Natural killer cell treated with Interleukin-12 subunit alpha and Interleukin-12 subunit beta and Interleukin-15 and Interleukin-18, amount 100 ng/mL, for 72 hours (primary cell): Measurements from ENCODE around the gene KLHL5. TPM values are rescaled to one million over a fixed set of nuclear protein-coding genes. Genes with fewer than 3 reads are reported as not detected.
"Not testable (repeated sequence)": the region's sequence is repeated elsewhere in the genome, so short reads cannot be mapped to it uniquely, and the experiment has no call there.

ENCODE experiments used
- ATAC-seq, 2 donors: fragments of 150-1000 bp; cut with Tn5 transposase in 1 of 2; sonication (Bioruptor Pico), chemical (Tn5 transposase) in 1 of 2; 2 replicates each; pipeline ENCODE4 v1.10.0; 2021
- DNase-seq: peaks from one replicate; pipeline ENCODE4 v3.0.0; 2022; ENCODE audit warnings: low spot score
- H3K27ac Mint-ChIP-seq, 2 donors: 1 replicate in 1 of 2; 2 replicates in 1 of 2; pipeline ENCODE4 v1.8.0; 2022; ENCODE audit warnings: mixed read lengths in 2 of 2, mild to moderate bottlenecking in 1 of 2, moderate library complexity in 1 of 2
- H3K27me3 Mint-ChIP-seq, 2 donors: 1 replicate in 1 of 2; 2 replicates in 1 of 2; pipeline ENCODE4 v1.8.0; 2022; ENCODE audit warnings: mixed read lengths in 2 of 2
- H3K36me3 Mint-ChIP-seq: one replicate; pipeline ENCODE4 v1.8.0; 2022; ENCODE audit warnings: mixed read lengths
- H3K4me1 Mint-ChIP-seq, 2 donors: 1 replicate in 1 of 2; 2 replicates in 1 of 2; pipeline ENCODE4 v1.8.0; 2022; ENCODE audit warnings: low read depth in 2 of 2, mixed read lengths in 2 of 2, mild to moderate bottlenecking in 1 of 2
- H3K4me3 Mint-ChIP-seq: one replicate; pipeline ENCODE4 v1.8.0; 2022; ENCODE audit warnings: mixed read lengths
- H3K9me3 Mint-ChIP-seq: 2 replicates; pipeline ENCODE4 v1.8.0; 2022; ENCODE audit warnings: mixed read lengths
- total RNA-seq, 2 donors: library from RNA; stranded (reverse); gene quantifications; one replicate each; pipeline ENCODE4 v1.2.3, GENCODE V29; 2022

KLHL5 gene
- total RNA-seq, 2 donors from 2014 or later, result 13.6 to 20.8 TPM

DNA sequence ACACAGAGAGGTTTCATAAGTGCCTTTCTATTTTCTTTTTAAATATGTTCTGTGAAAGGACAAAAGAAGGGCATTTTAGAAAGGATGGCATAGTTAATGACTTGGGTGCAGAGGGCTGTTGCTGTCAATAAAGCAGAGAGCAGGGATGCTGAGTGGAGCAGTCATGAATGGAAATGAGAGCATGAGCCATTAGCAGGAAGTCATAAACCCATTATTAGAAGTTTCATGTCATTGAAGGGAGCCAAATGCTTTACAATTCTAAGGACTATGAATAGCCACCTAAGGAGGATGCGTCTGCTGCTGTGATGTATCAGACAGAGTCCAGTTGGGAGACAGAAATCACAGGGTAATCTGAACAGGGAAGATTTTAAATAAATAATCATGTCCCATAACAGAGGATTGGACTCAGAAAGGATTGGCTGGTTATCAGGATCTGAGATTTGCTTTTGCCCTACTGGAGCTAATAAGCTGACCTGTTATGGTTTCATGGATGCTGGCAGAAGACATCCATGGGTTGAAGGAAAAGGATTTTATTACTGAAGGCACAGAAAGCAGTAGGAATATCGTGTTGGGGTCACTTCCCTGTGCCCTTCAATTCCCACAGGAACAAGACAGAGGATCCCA is 72.8 kb downstream of the KLHL5 start:
- H3K27me3 Mint-ChIP-seq, result no peaks in the 10 kb centered on the region
- no peak overlapping the region for H3K27ac Mint-ChIP-seq
- ATAC-seq (no peak), DNase-seq (no peak)
- H3K9me3 Mint-ChIP-seq, result no peaks in the 10 kb centered on the region
- peaks cover 9 to 12% of the 10 kb centered on the region in 2 donors for H3K4me1 Mint-ChIP-seq
- H3K36me3 Mint-ChIP-seq, result no peaks in the 10 kb centered on the region
- no peak overlapping the region for H3K4me3 Mint-ChIP-seq

DNA sequence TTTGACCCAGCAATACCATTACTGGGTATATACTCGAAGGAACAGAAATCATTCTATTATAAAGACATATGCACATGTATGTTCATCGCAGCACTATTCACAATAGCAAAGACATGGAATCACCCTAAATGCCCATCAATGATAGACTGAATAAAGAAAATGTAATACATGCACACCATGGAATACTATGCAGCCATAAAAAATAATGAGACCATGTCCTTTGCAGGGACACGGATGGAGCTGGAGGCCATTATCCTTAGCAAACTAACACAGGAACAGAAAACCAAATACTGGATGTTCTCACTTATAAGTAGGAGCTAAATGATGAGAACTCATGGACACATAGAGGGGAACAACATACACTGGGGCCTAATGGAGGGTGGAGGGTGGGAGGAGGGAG is 76.2 kb downstream of the KLHL5 start:
- ATAC-seq, H3K36me3 Mint-ChIP-seq, H3K9me3 Mint-ChIP-seq, H3K4me3 Mint-ChIP-seq, H3K27me3 Mint-ChIP-seq, H3K27ac Mint-ChIP-seq, DNase-seq: not testable (repeated sequence)
- peaks cover 9 to 12% of the 10 kb centered on the region in 2 donors for H3K4me1 Mint-ChIP-seq

DNA sequence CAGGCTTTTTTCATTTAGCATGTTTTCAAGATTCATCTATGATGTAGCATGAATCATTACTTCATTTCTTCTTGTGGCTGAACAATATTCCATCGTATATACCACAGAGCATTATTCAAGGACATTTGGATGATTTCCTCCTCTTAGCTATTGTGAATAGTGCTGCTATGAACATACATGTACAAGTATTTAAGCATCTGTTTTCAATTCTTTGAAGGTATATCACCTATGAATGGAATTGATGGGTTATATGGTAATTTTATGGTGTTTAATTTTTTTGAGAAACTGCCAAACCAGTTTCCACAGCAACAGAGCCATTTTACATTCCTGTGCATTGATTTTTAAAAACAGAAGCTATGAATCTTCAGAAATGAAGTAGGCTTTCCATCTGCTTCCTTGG is 84.2 kb downstream of the KLHL5 start:
- ATAC-seq, result no peak
- no peak for DNase-seq
- H3K36me3 Mint-ChIP-seq, result no peaks in the 10 kb centered on the region
- H3K9me3 Mint-ChIP-seq, result no peaks in the 10 kb centered on the region
- H3K4me1 Mint-ChIP-seq, result no peaks in the 10 kb centered on the region
- no peak overlapping the region for H3K4me3 Mint-ChIP-seq
- H3K27ac Mint-ChIP-seq, result no peak overlapping the region
- H3K27me3 Mint-ChIP-seq, result no peaks in the 10 kb centered on the region

DNA sequence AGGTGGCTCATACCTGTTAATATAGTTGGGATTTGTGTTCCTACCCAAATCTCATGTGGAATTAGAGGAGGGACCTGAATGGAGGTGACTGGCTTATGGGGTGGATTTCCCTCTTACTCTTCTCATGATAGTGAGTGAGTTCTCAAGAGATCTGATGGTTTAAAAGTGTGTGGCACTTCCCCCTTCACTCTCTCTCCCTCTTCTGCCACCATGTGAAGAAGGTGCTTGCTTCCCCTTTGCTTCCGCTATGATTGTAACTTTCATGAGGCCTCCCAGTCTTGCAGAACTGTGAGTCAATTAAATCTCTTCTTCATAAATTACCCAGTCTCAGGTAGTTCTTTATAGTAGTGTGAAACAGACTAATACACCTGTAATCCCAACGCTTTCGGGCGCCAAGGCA is 92.0 kb downstream of the KLHL5 start:
- no peak for ATAC-seq
- Mint-ChIP-seq H3K36me3 (no peaks in the 10 kb centered on the region), H3K27ac (no peak overlapping the region), H3K27me3 (no peaks in the 10 kb centered on the region), H3K4me1 (no peaks in the 10 kb centered on the region), H3K4me3 (no peak overlapping the region), H3K9me3 (no peaks in the 10 kb centered on the region)
- no peak for DNase-seq

DNA sequence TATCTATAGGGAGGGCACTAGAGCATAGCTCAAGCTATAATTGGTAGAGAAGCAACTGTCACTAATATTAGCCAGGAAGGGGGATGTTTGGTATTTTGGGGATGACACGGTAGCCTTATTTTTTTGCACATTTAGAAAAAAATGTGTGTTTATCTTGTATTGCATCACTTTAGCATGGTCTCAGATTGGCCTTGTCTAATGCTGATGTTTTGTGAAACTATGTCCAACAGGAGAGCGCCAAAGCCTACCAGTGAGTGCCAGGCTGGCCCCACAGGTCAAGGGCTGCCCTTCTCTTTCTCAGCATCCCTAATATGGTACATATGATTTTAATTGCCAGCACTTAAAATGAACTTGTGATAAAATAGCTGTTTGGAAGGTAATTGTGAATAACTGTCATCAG is 95.5 kb downstream of the KLHL5 start:
- Mint-ChIP-seq H3K27me3 (peaks cover 5 to 17% of the 10 kb centered on the region in 2 donors), H3K4me1 (no peaks in the 10 kb centered on the region), H3K36me3 (no peaks in the 10 kb centered on the region), H3K9me3 (no peaks in the 10 kb centered on the region), H3K27ac (no peak overlapping the region), H3K4me3 (no peak overlapping the region)
- no peak for DNase-seq
- no peak for ATAC-seq

DNA sequence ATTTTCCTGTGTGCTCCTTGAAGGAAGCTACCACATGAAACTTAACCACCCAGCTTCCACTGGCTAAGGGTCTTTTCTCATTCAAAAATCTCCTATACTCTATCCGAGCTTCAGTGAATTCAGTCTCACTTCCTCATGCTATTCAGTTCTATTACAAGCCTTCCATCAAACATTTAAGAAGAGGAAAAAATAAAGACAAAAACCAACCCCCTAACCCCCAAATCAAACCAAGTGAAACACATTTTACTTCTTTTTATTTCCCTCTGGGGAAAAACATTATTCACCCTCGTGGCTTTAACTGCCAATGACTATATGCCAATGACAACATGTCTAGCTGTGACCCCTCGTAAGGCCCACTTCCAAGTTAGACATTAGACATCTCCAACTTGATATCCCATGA is 104.1 kb downstream of the KLHL5 start:
- H3K4me3 Mint-ChIP-seq, result no peak overlapping the region
- H3K27ac Mint-ChIP-seq, result no peak overlapping the region
- H3K27me3 Mint-ChIP-seq, result peaks cover 16 to 28% of the 10 kb centered on the region in 2 donors
- no peaks in the 10 kb centered on the region for H3K36me3 Mint-ChIP-seq
- no peak for DNase-seq
- ATAC-seq, result no peak
- H3K4me1 Mint-ChIP-seq, result no peaks in the 10 kb centered on the region
- peaks cover 5% of the 10 kb centered on the region for H3K9me3 Mint-ChIP-seq

DNA sequence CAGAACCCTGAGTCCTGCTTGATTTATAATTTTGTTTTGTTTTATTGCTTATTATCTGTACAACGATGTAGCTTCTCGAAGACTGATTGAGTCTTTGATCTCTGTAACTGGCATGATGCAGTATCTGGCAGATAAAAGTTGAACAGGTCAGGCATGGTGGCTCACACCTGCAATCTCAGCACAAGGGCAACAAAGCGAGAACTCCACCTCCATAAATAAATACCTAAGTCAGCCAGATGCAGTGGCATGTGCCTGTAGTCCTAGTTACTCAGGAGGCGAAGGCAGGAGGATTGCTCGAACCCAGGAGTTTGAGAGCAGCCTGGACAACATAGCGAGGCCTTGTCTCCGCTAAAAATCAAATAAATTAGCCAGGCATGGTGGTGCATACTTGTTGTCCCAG is 104.6 kb downstream of the KLHL5 start:
- DNase-seq (no peak), ATAC-seq (no peak)
- Mint-ChIP-seq H3K36me3 (no peaks in the 10 kb centered on the region), H3K4me1 (no peaks in the 10 kb centered on the region), H3K4me3 (no peak overlapping the region), H3K27me3 (peaks cover 16 to 23% of the 10 kb centered on the region in 2 donors), H3K9me3 (peaks cover 5% of the 10 kb centered on the region), H3K27ac (no peak overlapping the region)

DNA sequence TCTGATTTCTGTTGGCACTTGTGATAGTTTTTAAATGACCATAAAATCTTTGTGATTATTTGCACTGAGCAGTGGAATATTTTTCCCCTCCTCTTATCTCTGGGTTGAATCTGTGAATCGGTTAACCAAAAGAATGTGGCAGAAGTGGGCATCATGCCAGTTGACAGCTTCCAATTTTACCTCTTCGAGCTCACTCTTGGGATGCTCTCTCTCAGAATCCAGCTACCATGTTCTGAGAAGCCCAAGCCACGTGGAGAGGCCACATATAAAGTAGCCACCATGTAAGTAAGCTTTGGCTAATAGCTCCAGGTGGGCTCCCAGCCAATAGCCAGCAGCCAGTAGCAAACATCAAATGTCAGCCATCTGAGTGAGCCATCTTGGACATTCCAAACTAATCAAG is 107.4 kb downstream of the KLHL5 start:
- Mint-ChIP-seq H3K27ac (no peak overlapping the region), H3K27me3 (peaks cover 11 to 25% of the 10 kb centered on the region in 2 donors), H3K4me3 (no peak overlapping the region), H3K9me3 (peaks cover 5% of the 10 kb centered on the region), H3K4me1 (no peaks in the 10 kb centered on the region), H3K36me3 (no peaks in the 10 kb centered on the region)
- ATAC-seq (no peak), DNase-seq (no peak)

DNA sequence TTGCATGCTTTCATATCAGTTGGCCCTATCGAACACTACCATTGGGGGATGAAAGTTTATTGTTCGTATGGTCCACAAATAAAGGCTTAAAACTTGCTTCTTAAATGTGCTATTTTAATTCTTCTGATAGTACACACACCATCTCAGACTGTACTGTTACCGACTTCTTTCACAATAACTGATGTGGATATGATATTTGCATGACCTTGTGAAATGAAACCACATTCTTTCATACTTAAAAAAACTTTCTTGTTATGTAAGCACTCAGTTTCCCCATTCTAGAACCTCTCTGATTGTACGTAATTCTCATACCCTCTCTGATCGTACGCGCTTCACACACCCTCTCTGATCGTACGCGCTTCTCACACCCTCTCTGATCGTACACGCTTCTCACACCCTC is 108.3 kb downstream of the KLHL5 start:
- no peak overlapping the region for H3K27ac Mint-ChIP-seq
- H3K4me1 Mint-ChIP-seq, result no peaks in the 10 kb centered on the region
- no peak for DNase-seq
- no peaks in the 10 kb centered on the region for H3K36me3 Mint-ChIP-seq
- H3K4me3 Mint-ChIP-seq, result no peak overlapping the region
- peaks cover 15 to 29% of the 10 kb centered on the region in 2 donors for H3K27me3 Mint-ChIP-seq
- no peak for ATAC-seq
- peaks cover 5% of the 10 kb centered on the region for H3K9me3 Mint-ChIP-seq

Other genes with a start within 250 kb of the KLHL5 start
- gene TLR6, start 205.4 kb upstream of the KLHL5 start, total RNA-seq, result 1 to 10 TPM; 4.4 to 4.5 TPM
- 1 to 10 TPM; 1.7 to 1.9 TPM for gene FAM114A1, start 194.4 kb upstream of the KLHL5 start, total RNA-seq
- 10 to 100 TPM in 1 of 2 donors, 1 to 10 TPM in 1; 7.9 to 10.3 TPM for gene TMEM156, start 29.8 kb upstream of the KLHL5 start, total RNA-seq
- 10 to 100 TPM in 1 of 2 donors, 1 to 10 TPM in 1; 9.1 to 10.6 TPM for gene WDR19, start 120.3 kb downstream of the KLHL5 start, total RNA-seq